H9 (cell line): ENCODE results near the gene ITPR2. TPM values are rescaled to one million over a fixed set of nuclear protein-coding genes. Genes with fewer than 3 reads are reported as not detected.

ENCODE experiments used
- DNase-seq: peaks from one replicate; pipeline ENCODE4 v3.0.0-alpha.2; 2017
- H2AFZ ChIP-seq: one replicate; pipeline ENCODE4 v1.6.1; 2013; ENCODE audit warnings: mild to moderate bottlenecking, low read length, control low read depth, moderate library complexity
- H2AK5ac ChIP-seq: 2 replicates; pipeline ENCODE4 v1.6.1; 2013; ENCODE audit warnings: low read length, control low read depth, mixed read lengths; ENCODE audit not compliant: insufficient read length
- H2BK120ac ChIP-seq: one replicate; pipeline ENCODE4 v1.6.1; 2013; ENCODE audit warnings: low read depth, mild to moderate bottlenecking, low read length, control low read depth, inconsistent platforms; ENCODE audit not compliant: poor library complexity, severe bottlenecking
- H2BK12ac ChIP-seq: 2 replicates; pipeline ENCODE4 v1.6.1; 2013; ENCODE audit warnings: low read length, control low read depth, mixed read lengths, low read depth; ENCODE audit not compliant: insufficient read length
- H2BK15ac ChIP-seq: 2 replicates; pipeline ENCODE4 v1.6.1; 2013; ENCODE audit warnings: low read depth, low read length, control low read depth
- H2BK20ac ChIP-seq: one replicate; pipeline ENCODE4 v1.6.1; 2013; ENCODE audit warnings: low read depth, mild to moderate bottlenecking, low read length, control low read depth, inconsistent platforms; ENCODE audit not compliant: poor library complexity, severe bottlenecking
- H2BK5ac ChIP-seq: 2 replicates; pipeline ENCODE4 v1.6.1; 2013; ENCODE audit warnings: low read length, control low read depth, mixed read lengths; ENCODE audit not compliant: insufficient read length
- H3K14ac ChIP-seq: 2 replicates; pipeline ENCODE4 v1.6.1; 2013; ENCODE audit warnings: low read length, control low read depth; ENCODE audit not compliant: insufficient read depth
- H3K18ac ChIP-seq: 2 replicates; pipeline ENCODE4 v1.6.1; 2013; ENCODE audit warnings: low read depth, mild to moderate bottlenecking, mixed read lengths, low read length, control low read depth; ENCODE audit not compliant: insufficient read length
- H3K23ac ChIP-seq: 2 replicates; pipeline ENCODE4 v1.6.1; 2013; ENCODE audit warnings: low read length, control low read depth, mixed read lengths, low read depth; ENCODE audit not compliant: insufficient read length
- H3K23me2 ChIP-seq: 2 replicates; pipeline ENCODE4 v1.6.1; 2013; ENCODE audit warnings: low read depth, mild to moderate bottlenecking, mixed read lengths, low read length, control low read depth; ENCODE audit not compliant: insufficient read length, poor library complexity, severe bottlenecking
- H3K27ac ChIP-seq: 2 replicates; pipeline ENCODE4 v1.5.1; 2013; ENCODE audit warnings: low read length, control low read depth, mixed read lengths, low read depth; ENCODE audit not compliant: insufficient read length
- H3K27me3 ChIP-seq: 2 replicates; pipeline ENCODE4 v1.6.1; 2013; ENCODE audit warnings: low read length, control low read depth, inconsistent platforms; ENCODE audit not compliant: insufficient read depth
- H3K4ac ChIP-seq: 2 replicates; pipeline ENCODE4 v1.6.1; 2013; ENCODE audit warnings: low read depth, mild to moderate bottlenecking, control low read depth, inconsistent platforms, low read length, moderate library complexity
- H3K4me1 ChIP-seq: 2 replicates; pipeline ENCODE4 v1.6.1; 2013; ENCODE audit warnings: low read length, control low read depth, inconsistent platforms; ENCODE audit not compliant: insufficient read depth
- H3K4me2 ChIP-seq: 2 replicates; pipeline ENCODE4 v1.6.1; 2013; ENCODE audit warnings: low read length, control low read depth, mixed read lengths; ENCODE audit not compliant: insufficient read length, insufficient read depth
- H3K56ac ChIP-seq: 2 replicates; pipeline ENCODE4 v1.6.1; 2013; ENCODE audit warnings: low read depth, mild to moderate bottlenecking, mixed read lengths, low read length, control low read depth; ENCODE audit not compliant: insufficient read length
- H3K79me1 ChIP-seq: 2 replicates; pipeline ENCODE4 v1.6.1; 2013; ENCODE audit warnings: low read depth, mild to moderate bottlenecking, moderate library complexity, low read length, control low read depth, inconsistent platforms; ENCODE audit not compliant: insufficient read depth, poor library complexity, severe bottlenecking
- H3K79me2 ChIP-seq: 2 replicates; pipeline ENCODE4 v1.6.1; 2013; ENCODE audit warnings: low read length, control low read depth, inconsistent platforms; ENCODE audit not compliant: insufficient read depth
- H3K9ac ChIP-seq: 2 replicates; pipeline ENCODE4 v1.6.1; 2013; ENCODE audit warnings: low read length, control low read depth, mixed read lengths; ENCODE audit not compliant: insufficient read length; ENCODE audit errors: extremely low read depth
- H3K9me3 ChIP-seq: one replicate; pipeline ENCODE4 v1.6.1; 2013; ENCODE audit warnings: low read depth, low read length, inconsistent platforms; ENCODE audit not compliant: control insufficient read depth
- H3T11ph ChIP-seq: one replicate; pipeline ENCODE4 v1.6.1; 2013; ENCODE audit warnings: mild to moderate bottlenecking, low read length, control low read depth, inconsistent platforms
- H4K20me1 ChIP-seq: one replicate; pipeline ENCODE4 v1.6.1; 2013; ENCODE audit not compliant: control insufficient read depth, insufficient read length, insufficient read depth
- H4K5ac ChIP-seq: 2 replicates; pipeline ENCODE4 v1.6.1; 2013; ENCODE audit warnings: low read depth, mild to moderate bottlenecking, mixed read lengths, low read length, control low read depth; ENCODE audit not compliant: insufficient read length
- H4K8ac ChIP-seq: replicated peaks from 2 replicates; pipeline ENCODE4 v1.6.1; 2013; ENCODE audit warnings: low read length, control low read depth, mixed read lengths, low read depth; ENCODE audit not compliant: insufficient read length
- H4K91ac ChIP-seq: 2 replicates; pipeline ENCODE4 v1.6.1; 2013; ENCODE audit warnings: low read depth, mild to moderate bottlenecking, moderate library complexity, mixed read lengths, low read length, control low read depth; ENCODE audit not compliant: insufficient read length
- H3K27ac Mint-ChIP-seq, 3 experiments: 2 replicates in 2 of 3; 3 replicates in 1 of 3; pipeline ENCODE4 v1.8.0; 2020 to 2021; ENCODE audit warnings: mixed read lengths in 3 of 3, mild to moderate bottlenecking in 1 of 3, moderate library complexity in 1 of 3
- H3K27me3 Mint-ChIP-seq: 2 replicates; pipeline ENCODE4 v1.8.0; 2021; ENCODE audit warnings: low read depth, mild to moderate bottlenecking, moderate library complexity, mixed read lengths
- H3K36me3 Mint-ChIP-seq, 3 experiments: 2 replicates in 2 of 3; 3 replicates in 1 of 3; pipeline ENCODE4 v1.8.0; 2020 to 2021; ENCODE audit warnings: low read depth in 3 of 3, mixed read lengths in 3 of 3; ENCODE audit not compliant: insufficient read depth in 1 of 3
- H3K4me1 Mint-ChIP-seq, 2 experiments: 2 replicates each; pipeline ENCODE4 v1.8.0; 2020; ENCODE audit warnings: mixed read lengths in 2 of 2
- H3K4me3 Mint-ChIP-seq, 2 experiments: 2 replicates in 1 of 2; 3 replicates in 1 of 2; pipeline ENCODE4 v1.8.0; 2020 to 2021; ENCODE audit warnings: mild to moderate bottlenecking in 2 of 2, mixed read lengths in 2 of 2, moderate library complexity in 1 of 2
- H3K9me3 Mint-ChIP-seq, 2 experiments: 2 replicates in 1 of 2; 3 replicates in 1 of 2; pipeline ENCODE4 v1.8.0; 2020; ENCODE audit warnings: mild to moderate bottlenecking in 2 of 2, mixed read lengths in 2 of 2, moderate library complexity in 1 of 2
- WGBS: extraction: QIAGEN DNeasy Blood & Tissue Kit; methylation state at CpG from one replicate; pipeline ENCODE4 v1.1.7; 2013; ENCODE audit warnings: missing lambda C conversion rate, low lambda C conversion rate, mixed read lengths; ENCODE audit not compliant: insufficient read length; ENCODE audit errors: extremely low coverage; 5-methylcytosine and 5-hydroxymethylcytosine counted together
- total RNA-seq: library from RNA; stranded (reverse); gene quantifications from 2 replicates; pipeline ENCODE4 v1.2.1, GENCODE V29; 2021
- TF ChIP-seq, protein P1 (sequence below): fragments of 200-600 bp; sonication (generic); conservative IDR thresholded peaks from 3 replicates; pipeline ENCODE4 v1.8.0; 2021; ENCODE audit warnings: antibody characterized with exemption, mild to moderate bottlenecking

The ITPR2 gene
- total RNA-seq, 1 experiment from 2014 or later, result 14.8 TPM

DNA sequence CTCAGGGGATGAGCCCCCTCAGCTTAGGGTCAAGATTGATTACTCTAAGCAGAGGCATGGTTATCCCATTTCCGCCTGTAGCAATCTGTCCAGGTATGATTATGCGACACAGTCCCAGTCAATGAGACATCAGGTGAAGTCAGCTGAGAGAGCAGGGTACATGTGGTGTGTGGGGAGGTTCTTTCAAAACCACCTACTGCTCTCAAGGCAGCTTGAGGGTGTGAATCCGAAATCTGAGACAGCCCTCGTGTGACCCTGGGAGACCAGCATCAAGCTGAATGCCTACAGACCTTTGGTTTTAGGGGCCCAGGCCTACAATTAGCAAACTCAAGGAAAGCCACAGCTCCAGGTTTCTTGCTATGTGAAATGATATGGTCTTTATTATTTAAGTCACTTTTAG, 275.7 kb downstream of the ITPR2 start:
- Mint-ChIP-seq H3K27me3 (no peaks in the 10 kb centered on the region), H3K9me3 (no peaks in the 10 kb centered on the region), H3K4me1 (peaks cover 0 to under 1% of the 10 kb centered on the region in 2 experiments; a peak in 1 of 4 replicates), H3K27ac (no peak overlapping the region; a peak in 1 of 7 replicates), H3K4me3 (no peak overlapping the region), H3K36me3 (no peaks in the 10 kb centered on the region; a peak in 1 of 7 replicates)
- no peak overlapping the region for H3K23ac ChIP-seq
- no peak overlapping the region for H2BK12ac ChIP-seq
- no peak overlapping the region for H3K14ac ChIP-seq
- H4K8ac ChIP-seq, result no peak overlapping the region
- H3K27ac ChIP-seq, result no peak overlapping the region
- H3K18ac ChIP-seq, result no peak overlapping the region
- no peak overlapping the region for H3T11ph ChIP-seq
- no peak overlapping the region for H3K9ac ChIP-seq
- no peak for DNase-seq
- H3K23me2 ChIP-seq, result no peaks in the 10 kb centered on the region
- no peak overlapping the region for H4K91ac ChIP-seq
- H4K20me1 ChIP-seq, result no peaks in the 10 kb centered on the region
- H3K56ac ChIP-seq, result no peak overlapping the region
- no peak overlapping the region for H2BK15ac ChIP-seq
- H2BK20ac ChIP-seq, result no peak overlapping the region
- H4K5ac ChIP-seq, result no peak overlapping the region
- no peak overlapping the region for H3K4ac ChIP-seq
- H3K79me1 ChIP-seq, result no peaks in the 10 kb centered on the region
- no peak overlapping the region for H2BK5ac ChIP-seq
- no peak overlapping the region for H2BK120ac ChIP-seq
- WGBS, result no CpG with 5 or more reads among the region's 4 CpGs
- H3K27me3 ChIP-seq, result no peaks in the 10 kb centered on the region
- H3K4me2 ChIP-seq, result no peak overlapping the region
- no peak overlapping the region for H2AK5ac ChIP-seq
- no peaks in the 10 kb centered on the region for H3K9me3 ChIP-seq
- no peaks in the 10 kb centered on the region for H3K79me2 ChIP-seq
- H2AFZ ChIP-seq, result no peak overlapping the region
- H3K4me1 ChIP-seq, result no peaks in the 10 kb centered on the region
- TF ChIP-seq, protein P1, sequence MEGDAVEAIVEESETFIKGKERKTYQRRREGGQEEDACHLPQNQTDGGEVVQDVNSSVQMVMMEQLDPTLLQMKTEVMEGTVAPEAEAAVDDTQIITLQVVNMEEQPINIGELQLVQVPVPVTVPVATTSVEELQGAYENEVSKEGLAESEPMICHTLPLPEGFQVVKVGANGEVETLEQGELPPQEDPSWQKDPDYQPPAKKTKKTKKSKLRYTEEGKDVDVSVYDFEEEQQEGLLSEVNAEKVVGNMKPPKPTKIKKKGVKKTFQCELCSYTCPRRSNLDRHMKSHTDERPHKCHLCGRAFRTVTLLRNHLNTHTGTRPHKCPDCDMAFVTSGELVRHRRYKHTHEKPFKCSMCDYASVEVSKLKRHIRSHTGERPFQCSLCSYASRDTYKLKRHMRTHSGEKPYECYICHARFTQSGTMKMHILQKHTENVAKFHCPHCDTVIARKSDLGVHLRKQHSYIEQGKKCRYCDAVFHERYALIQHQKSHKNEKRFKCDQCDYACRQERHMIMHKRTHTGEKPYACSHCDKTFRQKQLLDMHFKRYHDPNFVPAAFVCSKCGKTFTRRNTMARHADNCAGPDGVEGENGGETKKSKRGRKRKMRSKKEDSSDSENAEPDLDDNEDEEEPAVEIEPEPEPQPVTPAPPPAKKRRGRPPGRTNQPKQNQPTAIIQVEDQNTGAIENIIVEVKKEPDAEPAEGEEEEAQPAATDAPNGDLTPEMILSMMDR, result no peak
